WTC11 (cell line): ENCODE data around the gene ANKRD9.

Experiments used
- ATF2 ChIP-seq: sonication (generic); formaldehyde crosslinking; IDR thresholded peaks from 2 replicates; pipeline ENCODE4 v1.8.1; 2022; ENCODE audit warnings: low read depth, missing genetic modification reagents, borderline replicate concordance
- CTCF ChIP-seq: fragments of 200-600 bp; IDR thresholded peaks from 2 replicates; pipeline ENCODE4 v1.8.0; 2022; ENCODE audit warnings: antibody characterized with exemption
- E2F5 ChIP-seq: sonication (generic); formaldehyde crosslinking; IDR thresholded peaks from 2 replicates; pipeline ENCODE4 v1.8.1; 2022; ENCODE audit warnings: mild to moderate bottlenecking, moderate library complexity, missing genetic modification reagents
- JUN ChIP-seq: sonication (generic); formaldehyde crosslinking; IDR thresholded peaks from 2 replicates; pipeline ENCODE4 v1.8.0; 2023; ENCODE audit warnings: mild to moderate bottlenecking, missing genetic modification reagents
- MYBL2 ChIP-seq: sonication (generic); formaldehyde crosslinking; IDR thresholded peaks from 2 replicates; pipeline ENCODE4 v1.8.1; 2023; ENCODE audit warnings: mild to moderate bottlenecking, moderate library complexity, missing genetic modification reagents
- NR2C2 ChIP-seq: sonication (generic); formaldehyde crosslinking; IDR thresholded peaks from 2 replicates; pipeline ENCODE4 v1.8.0; 2022; ENCODE audit warnings: mild to moderate bottlenecking, missing genetic modification reagents
- SP1 ChIP-seq: sonication (generic); formaldehyde crosslinking; conservative IDR thresholded peaks from 2 replicates; pipeline ENCODE4 v1.8.1; 2022; ENCODE audit warnings: missing genetic modification reagents
- TCF7 ChIP-seq: sonication (generic); formaldehyde crosslinking; IDR thresholded peaks from 2 replicates; pipeline ENCODE4 v1.8.0; 2022; ENCODE audit warnings: mild to moderate bottlenecking, low read depth, missing genetic modification reagents, moderate library complexity
- USF1 ChIP-seq: sonication (generic); formaldehyde crosslinking; IDR thresholded peaks from 2 replicates; pipeline ENCODE4 v1.8.0; 2022; ENCODE audit warnings: mild to moderate bottlenecking, missing genetic modification reagents
- USF2 ChIP-seq: sonication (generic); formaldehyde crosslinking; IDR thresholded peaks from 2 replicates; pipeline ENCODE4 v1.8.1; 2023; ENCODE audit warnings: mild to moderate bottlenecking, missing genetic modification reagents, moderate library complexity
- ZNF232 ChIP-seq: sonication (generic); formaldehyde crosslinking; IDR thresholded peaks from 2 replicates; pipeline ENCODE4 v1.8.0; 2022; ENCODE audit warnings: mild to moderate bottlenecking, missing genetic modification reagents
- TF ChIP-seq, protein P1 (sequence below): sonication (generic); formaldehyde crosslinking; IDR thresholded peaks from 2 replicates; pipeline ENCODE4 v1.8.0; 2023; ENCODE audit warnings: missing genetic modification reagents, mild to moderate bottlenecking, borderline replicate concordance
- TF ChIP-seq, protein P2 (sequence below): sonication (generic); formaldehyde crosslinking; conservative IDR thresholded peaks from 2 replicates; pipeline ENCODE4 v1.8.1; 2022; ENCODE audit warnings: mild to moderate bottlenecking, missing genetic modification reagents

- no peak for TF ChIP-seq E2F5 (CRISPR knock-in tag)
- no peak for TF ChIP-seq CTCF
- no peak for TF ChIP-seq ZNF232
- no peak for TF ChIP-seq JUN (CRISPR knock-in tag)
- TF ChIP-seq, protein P1, sequence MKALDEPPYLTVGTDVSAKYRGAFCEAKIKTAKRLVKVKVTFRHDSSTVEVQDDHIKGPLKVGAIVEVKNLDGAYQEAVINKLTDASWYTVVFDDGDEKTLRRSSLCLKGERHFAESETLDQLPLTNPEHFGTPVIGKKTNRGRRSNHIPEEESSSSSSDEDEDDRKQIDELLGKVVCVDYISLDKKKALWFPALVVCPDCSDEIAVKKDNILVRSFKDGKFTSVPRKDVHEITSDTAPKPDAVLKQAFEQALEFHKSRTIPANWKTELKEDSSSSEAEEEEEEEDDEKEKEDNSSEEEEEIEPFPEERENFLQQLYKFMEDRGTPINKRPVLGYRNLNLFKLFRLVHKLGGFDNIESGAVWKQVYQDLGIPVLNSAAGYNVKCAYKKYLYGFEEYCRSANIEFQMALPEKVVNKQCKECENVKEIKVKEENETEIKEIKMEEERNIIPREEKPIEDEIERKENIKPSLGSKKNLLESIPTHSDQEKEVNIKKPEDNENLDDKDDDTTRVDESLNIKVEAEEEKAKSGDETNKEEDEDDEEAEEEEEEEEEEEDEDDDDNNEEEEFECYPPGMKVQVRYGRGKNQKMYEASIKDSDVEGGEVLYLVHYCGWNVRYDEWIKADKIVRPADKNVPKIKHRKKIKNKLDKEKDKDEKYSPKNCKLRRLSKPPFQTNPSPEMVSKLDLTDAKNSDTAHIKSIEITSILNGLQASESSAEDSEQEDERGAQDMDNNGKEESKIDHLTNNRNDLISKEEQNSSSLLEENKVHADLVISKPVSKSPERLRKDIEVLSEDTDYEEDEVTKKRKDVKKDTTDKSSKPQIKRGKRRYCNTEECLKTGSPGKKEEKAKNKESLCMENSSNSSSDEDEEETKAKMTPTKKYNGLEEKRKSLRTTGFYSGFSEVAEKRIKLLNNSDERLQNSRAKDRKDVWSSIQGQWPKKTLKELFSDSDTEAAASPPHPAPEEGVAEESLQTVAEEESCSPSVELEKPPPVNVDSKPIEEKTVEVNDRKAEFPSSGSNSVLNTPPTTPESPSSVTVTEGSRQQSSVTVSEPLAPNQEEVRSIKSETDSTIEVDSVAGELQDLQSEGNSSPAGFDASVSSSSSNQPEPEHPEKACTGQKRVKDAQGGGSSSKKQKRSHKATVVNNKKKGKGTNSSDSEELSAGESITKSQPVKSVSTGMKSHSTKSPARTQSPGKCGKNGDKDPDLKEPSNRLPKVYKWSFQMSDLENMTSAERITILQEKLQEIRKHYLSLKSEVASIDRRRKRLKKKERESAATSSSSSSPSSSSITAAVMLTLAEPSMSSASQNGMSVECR (CRISPR knock-in tag), result no peak
- TF ChIP-seq, protein P2, sequence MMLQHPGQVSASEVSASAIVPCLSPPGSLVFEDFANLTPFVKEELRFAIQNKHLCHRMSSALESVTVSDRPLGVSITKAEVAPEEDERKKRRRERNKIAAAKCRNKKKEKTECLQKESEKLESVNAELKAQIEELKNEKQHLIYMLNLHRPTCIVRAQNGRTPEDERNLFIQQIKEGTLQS (CRISPR knock-in tag), result no peak
- no peak for TF ChIP-seq NR2C2 (CRISPR knock-in tag)
- no peak for TF ChIP-seq ATF2 (CRISPR knock-in tag)
- TF ChIP-seq USF1 (CRISPR knock-in tag), result no peak
- no peak for TF ChIP-seq SP1
- no peak for TF ChIP-seq TCF7 (CRISPR knock-in tag)
- TF ChIP-seq MYBL2, result no peak
- no peak for TF ChIP-seq USF2 (CRISPR knock-in tag)
These were observed 47.2 kb downstream of the ANKRD9 start for GRCh38 chr14:102462391-102462790.
